NCI-H2227 (cell line): Measurements from ENCODE around the gene GNAZ.

Experiments used
- DNase-seq: peaks from one replicate; lab custom pipeline; 2025; ENCODE audit not compliant: unreplicated experiment; lab: John Stamatoyannopoulos, UW

GNAZ gene

GRCh38 chr22:23105919-23106318, 35.6 kb downstream of the GNAZ start:
- no peak for DNase-seq

GRCh38 chr22:23106344-23106743, 36.0 kb downstream of the GNAZ start:
- DNase-seq, result no peak

- no peak for DNase-seq
Measured at GRCh38 chr22:23106906-23107367, 36.6 kb downstream of the GNAZ start.

GRCh38 chr22:23107487-23108248, 37.3 kb downstream of the GNAZ start:
- no peak for DNase-seq

- no peak for DNase-seq
Measured at GRCh38 chr22:23108249-23109078, 38.1 kb downstream of the GNAZ start.

GRCh38 chr22:23109079-23109347, 38.7 kb downstream of the GNAZ start:
- no peak for DNase-seq

- no peak for DNase-seq
Measured at GRCh38 chr22:23109441-23109978, 39.2 kb downstream of the GNAZ start.

GRCh38 chr22:23110190-23110921, 40.0 kb downstream of the GNAZ start:
- peak; percentile 11 for DNase-seq

- peak; percentile 8 for DNase-seq
Measured at GRCh38 chr22:23110922-23111527, 40.7 kb downstream of the GNAZ start.

- no peak for DNase-seq
Measured at GRCh38 chr22:23112472-23113012, 42.2 kb downstream of the GNAZ start.

GRCh38 chr22:23113067-23113846, 42.9 kb downstream of the GNAZ start:
- DNase-seq, result peak; percentile 28

- DNase-seq, result no peak
Measured at GRCh38 chr22:23113847-23114720, 43.8 kb downstream of the GNAZ start.

GRCh38 chr22:23114721-23115020, 44.4 kb downstream of the GNAZ start:
- DNase-seq, result no peak

- no peak for DNase-seq
Measured at GRCh38 chr22:23115369-23115768, 45.0 kb downstream of the GNAZ start.

GRCh38 chr22:23115825-23116494, 45.6 kb downstream of the GNAZ start:
- DNase-seq, result no peak

GRCh38 chr22:23116506-23117263, 46.4 kb downstream of the GNAZ start:
- DNase-seq, result no peak

- DNase-seq, result no peak
Measured at GRCh38 chr22:23117275-23117674, 47.0 kb downstream of the GNAZ start.
